CD4-positive, alpha-beta memory T cell (primary cell): ENCODE measurements around the gene IQCK. TPM values are rescaled to one million over a fixed set of nuclear protein-coding genes. Genes with fewer than 3 reads are reported as not detected.

Experiments
- CTCF ChIA-PET: fragments of 350-600 bp; sonication (Branson Sonifier 250); formaldehyde crosslinking; loops from one replicate; lab custom pipeline; 2021; ENCODE audit warnings: inconsistent platforms; ENCODE audit not compliant: partially characterized antibody; lab: Charles Lee
- POLR2A ChIA-PET: fragments of 350-600 bp; sonication (Branson Sonifier 250); formaldehyde crosslinking; loops from one replicate; lab custom pipeline; 2021; ENCODE audit not compliant: partially characterized antibody; lab: Charles Lee
- DNase-seq, 5 donors: peaks; one replicate each; pipeline versions ENCODE4 v3.0.0 to v3.0.0-alpha.2; 2020 to 2022; ENCODE audit warnings: mixed read lengths in 1 of 5
- H3K27ac ChIP-seq: one replicate; pipeline ENCODE4 v1.7.0; 2013; ENCODE audit warnings: low read depth, low read length
- H3K27me3 ChIP-seq: 2 replicates; pipeline ENCODE4 v1.7.0; 2013; ENCODE audit warnings: mild to moderate bottlenecking, low read length, moderate library complexity; ENCODE audit not compliant: insufficient read depth
- H3K36me3 ChIP-seq: 2 replicates; pipeline ENCODE4 v1.7.0; 2013; ENCODE audit warnings: mild to moderate bottlenecking, low read length, moderate library complexity; ENCODE audit not compliant: insufficient read depth
- H3K4me1 ChIP-seq: 2 replicates; pipeline ENCODE4 v1.7.0; 2013; ENCODE audit warnings: mild to moderate bottlenecking, low read length, moderate library complexity; ENCODE audit not compliant: insufficient read depth
- H3K4me3 ChIP-seq, 2 donors: one replicate each; pipeline ENCODE4 v1.7.0; 2013; ENCODE audit warnings: low read length in 2 of 2, mild to moderate bottlenecking in 1 of 2
- H3K9me3 ChIP-seq, 2 donors: one replicate each; pipeline ENCODE4 v1.7.0; 2013; ENCODE audit warnings: low read length in 2 of 2, control low read depth in 1 of 2; ENCODE audit not compliant: control insufficient read depth in 1 of 2
- H3K27ac Mint-ChIP-seq, 7 donors: one replicate each; pipeline ENCODE4 v1.8.0; 2020 to 2021; ENCODE audit warnings: mixed read lengths in 7 of 7, mild to moderate bottlenecking in 6 of 7, inconsistent platforms in 3 of 7, moderate library complexity in 3 of 7
- H3K27me3 Mint-ChIP-seq, 2 donors: one replicate each; pipeline ENCODE4 v1.8.0; 2020 to 2021; ENCODE audit warnings: mixed read lengths in 2 of 2
- H3K36me3 Mint-ChIP-seq, 2 donors: one replicate each; pipeline ENCODE4 v1.8.0; 2020 to 2021; ENCODE audit warnings: mixed read lengths in 2 of 2, inconsistent platforms in 1 of 2, mild to moderate bottlenecking in 1 of 2
- H3K4me1 Mint-ChIP-seq, 4 donors: one replicate each; pipeline ENCODE4 v1.8.0; 2020 to 2021; ENCODE audit warnings: mixed read lengths in 4 of 4, mild to moderate bottlenecking in 1 of 4
- H3K4me3 Mint-ChIP-seq, 8 donors: one replicate each; pipeline ENCODE4 v1.8.0; 2020 to 2021; ENCODE audit warnings: mixed read lengths in 8 of 8, mild to moderate bottlenecking in 7 of 8, moderate library complexity in 6 of 8, inconsistent platforms in 3 of 8
- H3K9me3 Mint-ChIP-seq, 8 donors: one replicate each; pipeline ENCODE4 v1.8.0; 2020 to 2021; ENCODE audit warnings: mixed read lengths in 8 of 8, mild to moderate bottlenecking in 5 of 8, inconsistent platforms in 3 of 8, moderate library complexity in 1 of 8
- intact Hi-C: fragments of 100-400 bp; cut with micrococcal nuclease; formaldehyde crosslinking; loops from one replicate; pipeline ENCODE4 v1.15.1; 2023
- polyA plus RNA-seq, 2 donors: library from polyadenylated mRNA; unstranded; fragments of 300-500 nt; fragmentation: Illumina TruSeq; gene quantifications; one replicate each; pipeline ENCODE4 v1.2.3, GENCODE V29; 2021
- total RNA-seq, 2 experiments: library from RNA; stranded (reverse); gene quantifications; one replicate each; pipeline ENCODE4 v1.2.3, GENCODE V29; 2021

The IQCK gene
- total and polyA plus RNA-seq, 4 experiments from 2014 or later = 1.3 to 4.1 (median 2.4) TPM

DNA sequence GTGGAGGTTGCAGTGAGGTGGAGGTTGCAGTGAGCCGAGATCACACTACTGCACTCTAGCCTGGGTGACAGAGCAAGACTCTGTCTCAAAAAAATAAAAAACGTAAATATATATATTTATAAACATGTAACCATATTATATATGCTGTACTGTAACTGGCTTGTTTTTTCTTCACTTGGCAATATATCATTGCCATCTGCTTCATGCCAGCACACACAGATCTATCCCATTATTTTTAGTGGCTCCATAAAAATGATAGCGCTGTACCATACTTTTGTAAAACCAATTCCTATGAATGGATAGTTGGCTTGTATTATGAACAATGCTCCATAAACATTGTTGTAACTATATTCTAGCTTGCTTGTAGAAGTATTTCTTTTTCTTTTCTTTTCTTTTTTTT lies 117.1 kb downstream of the IQCK start:
- Mint-ChIP-seq H3K36me3 (no peaks in the 10 kb centered on the region), H3K9me3 (no peaks in the 10 kb centered on the region), H3K4me1 (no peaks in the 10 kb centered on the region), H3K27ac (no peak overlapping the region), H3K4me3 (no peak overlapping the region), H3K27me3 (no peaks in the 10 kb centered on the region)
- CTCF ChIA-PET = no interaction called here
- DNase-seq = no peak
- Histone ChIP-seq H3K4me1 (no peaks in the 10 kb centered on the region), H3K4me3 (no peak overlapping the region), H3K9me3 (no peaks in the 10 kb centered on the region), H3K27ac (no peak overlapping the region), H3K27me3 (no peaks in the 10 kb centered on the region), H3K36me3 (no peaks in the 10 kb centered on the region)
- intact Hi-C loops = no loop called here
- POLR2A ChIA-PET = no interaction called here

DNA sequence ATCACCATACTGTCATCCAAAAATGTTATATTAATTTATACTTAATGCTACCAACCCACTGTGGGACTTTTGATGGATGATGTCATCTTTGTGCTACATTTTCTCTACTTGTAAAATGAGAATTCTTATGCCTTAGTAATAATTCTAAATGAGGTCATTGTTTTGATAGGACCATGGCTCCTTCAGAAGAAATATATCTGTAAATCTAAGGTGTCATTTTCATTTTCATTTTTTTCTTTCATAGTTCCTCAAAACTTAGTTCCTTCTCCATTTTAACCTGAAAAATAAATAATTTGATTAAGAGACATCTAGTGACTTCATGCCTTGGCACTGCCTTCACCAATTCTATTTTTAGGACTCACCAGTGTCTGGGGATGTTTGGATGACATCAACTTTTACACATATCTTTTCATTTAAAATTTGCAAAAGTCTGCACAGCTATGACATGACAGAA lies 117.9 kb downstream of the IQCK start:
- Histone ChIP-seq H3K4me1 (no peaks in the 10 kb centered on the region), H3K27me3 (no peaks in the 10 kb centered on the region), H3K27ac (no peak overlapping the region), H3K9me3 (no peaks in the 10 kb centered on the region), H3K36me3 (no peaks in the 10 kb centered on the region), H3K4me3 (no peak overlapping the region)
- no peak overlapping the region for H3K27ac Mint-ChIP-seq
- no peak for DNase-seq
- ChIA-PET CTCF (no interaction called here), POLR2A (no interaction called here)
- no peaks in the 10 kb centered on the region for H3K36me3 Mint-ChIP-seq
- H3K4me3 Mint-ChIP-seq = no peak overlapping the region
- intact Hi-C loops = no loop called here
- H3K9me3 Mint-ChIP-seq = no peaks in the 10 kb centered on the region
- no peaks in the 10 kb centered on the region for H3K27me3 Mint-ChIP-seq
- H3K4me1 Mint-ChIP-seq = no peaks in the 10 kb centered on the region

DNA sequence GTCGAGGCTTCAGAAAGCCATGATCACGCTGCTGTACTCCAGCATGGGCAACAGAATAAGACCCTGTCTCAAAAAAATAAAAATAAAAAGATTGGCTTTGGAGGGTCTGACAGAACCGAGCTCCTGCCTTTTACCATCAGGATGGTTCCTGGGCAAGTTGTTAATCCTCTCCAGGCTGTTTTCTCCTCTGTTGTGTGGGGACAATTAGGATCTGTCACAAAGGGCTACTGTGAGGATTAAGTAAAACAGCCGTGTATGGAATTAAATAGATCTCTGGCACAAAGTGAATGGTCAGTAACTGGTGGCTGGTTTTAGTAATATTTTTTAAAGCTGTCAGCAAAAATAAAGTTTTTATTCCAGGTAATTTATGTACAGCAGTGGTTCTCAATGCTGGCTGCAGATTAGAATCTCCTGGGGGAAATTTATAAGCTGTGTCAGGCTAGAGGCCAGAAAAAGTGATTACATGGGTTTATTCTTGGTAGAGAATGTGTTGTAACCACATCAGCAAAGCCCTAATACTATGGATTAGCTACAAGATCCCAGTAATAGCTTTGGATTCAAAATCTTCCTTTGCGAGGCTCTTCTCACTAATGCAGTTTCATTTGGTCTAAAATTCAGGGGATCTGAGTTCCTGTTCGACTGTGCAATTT lies 119.4 kb downstream of the IQCK start:
- Mint-ChIP-seq H3K36me3 (no peaks in the 10 kb centered on the region), H3K27me3 (no peaks in the 10 kb centered on the region), H3K9me3 (no peaks in the 10 kb centered on the region), H3K4me3 (no peak overlapping the region), H3K4me1 (no peaks in the 10 kb centered on the region), H3K27ac (no peak overlapping the region)
- H3K36me3 ChIP-seq = no peaks in the 10 kb centered on the region
- H3K4me1 ChIP-seq = no peaks in the 10 kb centered on the region
- no peaks in the 10 kb centered on the region for H3K9me3 ChIP-seq
- DNase-seq = no peak
- CTCF ChIA-PET = no interaction called here
- H3K4me3 ChIP-seq = no peak overlapping the region
- intact Hi-C loops = no loop called here
- H3K27me3 ChIP-seq = no peaks in the 10 kb centered on the region
- POLR2A ChIA-PET = no interaction called here
- no peak overlapping the region for H3K27ac ChIP-seq

DNA sequence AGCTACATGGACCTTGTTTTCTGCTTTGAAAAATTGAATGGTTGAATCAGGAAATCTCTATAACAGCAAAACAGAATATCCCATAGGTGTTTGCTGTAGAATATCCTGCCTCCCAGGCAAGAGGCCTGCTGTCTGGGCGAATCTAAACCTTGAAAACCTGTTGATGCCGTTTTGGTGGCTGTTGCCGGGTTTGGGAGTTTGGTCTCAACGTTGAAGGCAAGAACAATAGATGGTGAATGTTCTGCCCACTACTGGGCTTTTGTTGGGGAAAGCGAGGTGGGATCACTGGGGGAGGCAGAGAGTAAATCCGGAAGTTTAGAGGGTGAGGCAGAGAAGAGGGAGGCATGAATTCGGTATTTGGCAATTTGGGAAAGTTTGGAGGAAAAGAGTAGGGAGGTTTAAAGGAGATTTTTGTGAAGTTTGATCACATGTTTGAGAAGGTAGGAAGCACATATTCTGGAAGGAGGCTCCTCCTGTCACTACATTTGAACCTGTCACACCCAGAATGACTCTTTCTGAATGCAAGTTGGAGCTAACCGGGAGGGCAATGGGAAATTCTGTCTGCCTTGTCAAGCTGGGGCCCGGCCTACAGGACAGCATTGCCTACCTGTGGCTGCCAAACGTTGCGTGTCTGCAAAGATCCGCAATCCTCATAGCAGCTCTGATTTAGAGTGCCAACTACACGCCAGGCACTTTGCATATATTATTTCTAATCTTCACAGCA lies 120.1 kb downstream of the IQCK start:
- Histone ChIP-seq H3K27me3 (no peaks in the 10 kb centered on the region), H3K36me3 (no peaks in the 10 kb centered on the region), H3K4me1 (no peaks in the 10 kb centered on the region), H3K4me3 (no peak overlapping the region), H3K9me3 (no peaks in the 10 kb centered on the region), H3K27ac (no peak overlapping the region)
- POLR2A ChIA-PET = no interaction called here
- Mint-ChIP-seq H3K4me1 (no peaks in the 10 kb centered on the region), H3K4me3 (no peak overlapping the region), H3K27me3 (no peaks in the 10 kb centered on the region), H3K9me3 (no peaks in the 10 kb centered on the region), H3K27ac (peak overlapping the region in 1 of 7 donors; percentile 32), H3K36me3 (no peaks in the 10 kb centered on the region)
- intact Hi-C loops = no loop called here
- CTCF ChIA-PET = no interaction called here
- no peak for DNase-seq

DNA sequence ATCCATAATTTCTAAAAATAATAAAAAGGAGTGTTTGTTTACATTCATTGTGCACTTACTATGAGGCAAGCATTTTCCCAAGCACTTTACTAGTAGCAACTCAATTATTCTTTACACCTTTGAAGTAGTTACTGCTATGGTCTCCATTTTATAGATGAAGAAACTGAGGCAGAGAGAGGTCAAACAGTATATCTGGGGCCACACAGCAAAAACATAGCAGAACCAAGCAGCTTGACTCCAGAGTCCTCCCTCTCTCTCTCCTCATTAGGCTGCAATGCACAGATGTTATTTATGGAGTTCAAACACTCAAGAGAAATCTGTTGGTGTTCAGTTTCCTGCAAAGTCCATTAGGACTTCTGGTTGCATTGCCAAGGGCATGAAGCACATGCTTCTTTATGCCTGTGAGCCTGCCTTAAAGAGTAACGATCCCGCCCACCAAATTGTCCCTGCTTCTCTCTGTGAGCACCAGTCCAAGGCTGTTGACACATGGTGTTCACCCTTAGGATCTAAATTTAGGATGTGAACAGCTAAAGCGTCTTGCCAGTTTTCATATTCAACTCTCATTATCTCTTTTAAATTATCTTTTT lies 122.5 kb downstream of the IQCK start:
- no peak overlapping the region for H3K27ac Mint-ChIP-seq
- intact Hi-C loops = no loop called here
- no peaks in the 10 kb centered on the region for H3K9me3 Mint-ChIP-seq
- no peak overlapping the region for H3K4me3 Mint-ChIP-seq
- Histone ChIP-seq H3K4me1 (no peaks in the 10 kb centered on the region), H3K27me3 (no peaks in the 10 kb centered on the region), H3K36me3 (no peaks in the 10 kb centered on the region), H3K4me3 (no peak overlapping the region), H3K9me3 (no peaks in the 10 kb centered on the region), H3K27ac (no peak overlapping the region)
- CTCF ChIA-PET = no interaction called here
- POLR2A ChIA-PET = no interaction called here
- no peaks in the 10 kb centered on the region for H3K4me1 Mint-ChIP-seq
- H3K36me3 Mint-ChIP-seq = no peaks in the 10 kb centered on the region
- DNase-seq = no peak
- no peaks in the 10 kb centered on the region for H3K27me3 Mint-ChIP-seq

DNA sequence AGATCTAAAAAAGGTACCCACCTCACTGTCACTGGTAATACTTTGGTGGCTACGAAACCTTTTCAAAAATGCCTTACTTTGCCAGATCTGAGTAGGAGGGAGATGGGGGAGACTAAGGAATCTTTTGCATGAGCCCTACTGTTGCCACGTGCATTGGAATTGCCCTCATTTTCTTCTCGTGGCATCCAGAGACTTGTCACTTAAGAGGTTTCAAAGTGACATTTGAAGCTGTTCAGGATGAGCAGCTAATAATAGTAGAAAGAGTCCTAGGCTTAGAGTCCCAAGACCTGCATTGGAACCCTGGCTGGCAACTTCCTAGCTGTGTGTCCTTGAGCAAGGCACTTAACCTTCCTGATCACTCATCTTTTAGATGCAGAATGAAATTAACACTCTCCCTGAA lies 123.1 kb downstream of the IQCK start:
- no peaks in the 10 kb centered on the region for H3K4me1 Mint-ChIP-seq

DNA sequence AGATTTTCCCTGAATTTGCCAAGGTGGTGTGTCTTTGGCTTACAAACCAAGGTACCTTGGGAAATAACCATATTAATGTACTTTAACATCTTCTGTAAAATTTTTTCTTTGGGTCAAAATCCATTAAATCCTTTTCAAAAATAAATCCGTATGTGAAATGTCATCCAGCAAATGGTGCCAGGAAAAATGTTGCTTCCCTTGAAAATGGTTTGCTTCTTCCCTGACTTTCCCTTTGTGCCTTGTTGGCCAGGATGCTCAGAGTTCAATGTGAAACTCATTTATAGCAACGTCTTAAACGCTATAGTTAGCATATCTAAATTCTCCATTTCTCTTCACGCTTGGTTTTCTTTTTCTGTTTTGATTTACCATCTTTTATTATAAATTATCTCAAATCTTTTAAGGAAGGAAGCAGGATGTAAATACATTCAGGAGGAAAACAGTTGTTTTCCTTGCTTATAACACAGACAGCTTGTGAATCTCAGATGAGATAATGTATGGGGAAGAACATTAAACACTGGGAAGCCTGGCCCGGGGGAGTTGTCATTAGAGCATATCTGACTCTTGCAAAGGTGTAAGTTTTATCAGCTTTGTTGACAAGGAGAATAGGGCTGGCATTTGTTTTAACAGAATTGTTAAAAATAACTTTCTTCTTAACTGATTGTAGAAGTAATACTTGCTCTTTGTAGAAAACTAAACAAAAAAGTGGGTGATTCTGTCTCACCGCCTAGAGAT lies 124.5 kb downstream of the IQCK start:
- Mint-ChIP-seq H3K9me3 (no peaks in the 10 kb centered on the region), H3K27ac (no peak overlapping the region), H3K4me3 (no peak overlapping the region), H3K4me1 (no peaks in the 10 kb centered on the region), H3K36me3 (no peaks in the 10 kb centered on the region), H3K27me3 (peaks cover 0 to 2% of the 10 kb centered on the region in 2 donors)
- Histone ChIP-seq H3K27ac (no peak overlapping the region), H3K4me3 (no peak overlapping the region), H3K36me3 (no peaks in the 10 kb centered on the region), H3K27me3 (no peaks in the 10 kb centered on the region), H3K9me3 (no peaks in the 10 kb centered on the region), H3K4me1 (no peaks in the 10 kb centered on the region)
- ChIA-PET POLR2A (no interaction called here), CTCF (no interaction called here)
- intact Hi-C loops = no loop called here
- no peak for DNase-seq

More for the DNA sequence above, 123.1 kb downstream of the IQCK start:
- DNase-seq = no peak
- Histone ChIP-seq H3K36me3 (no peaks in the 10 kb centered on the region), H3K9me3 (no peaks in the 10 kb centered on the region), H3K4me3 (no peak overlapping the region), H3K27me3 (no peaks in the 10 kb centered on the region), H3K27ac (no peak overlapping the region), H3K4me1 (no peaks in the 10 kb centered on the region)
- ChIA-PET POLR2A (no interaction called here), CTCF (interaction anchor here (0.7 kb wide), 1 partner anchor 258 kb away, joined by 3 read pairs; no protein-coding TSS in a partner anchor)
- no peaks in the 10 kb centered on the region for H3K27me3 Mint-ChIP-seq
- no peaks in the 10 kb centered on the region for H3K36me3 Mint-ChIP-seq
- H3K9me3 Mint-ChIP-seq = no peaks in the 10 kb centered on the region
- intact Hi-C loops = no loop called here
- H3K27ac Mint-ChIP-seq = no peak overlapping the region
- H3K4me3 Mint-ChIP-seq = no peak overlapping the region
